ENCODE results near the gene INSR. TPM values are rescaled to one million over a fixed set of nuclear protein-coding genes. Genes with fewer than 3 reads are reported as not detected.

The INSR gene
- total and polyA plus RNA-seq, 2 donors from 2014 or later = 15.5 to 50.4 TPM

DNA sequence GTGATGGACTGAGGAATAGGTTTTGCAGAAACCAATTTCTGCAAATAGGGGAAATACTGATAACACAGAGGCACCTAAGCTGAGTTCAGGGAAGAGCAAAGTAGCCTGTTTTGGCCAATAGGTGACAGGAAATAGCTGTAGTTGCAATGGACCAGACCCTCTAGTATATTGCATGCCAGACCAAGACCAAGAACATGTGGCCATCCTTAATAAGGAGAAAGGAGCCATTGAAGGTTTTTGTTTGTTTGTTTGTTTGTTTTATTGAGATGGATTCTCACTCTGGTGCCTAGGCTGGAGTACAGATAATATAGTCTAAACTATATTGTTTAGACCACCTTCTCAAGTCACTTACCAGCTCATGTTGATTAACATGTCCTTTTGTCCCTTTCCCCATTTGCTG lies 123.2 kb downstream of the INSR start:
- TF ChIP-seq, protein P1, sequence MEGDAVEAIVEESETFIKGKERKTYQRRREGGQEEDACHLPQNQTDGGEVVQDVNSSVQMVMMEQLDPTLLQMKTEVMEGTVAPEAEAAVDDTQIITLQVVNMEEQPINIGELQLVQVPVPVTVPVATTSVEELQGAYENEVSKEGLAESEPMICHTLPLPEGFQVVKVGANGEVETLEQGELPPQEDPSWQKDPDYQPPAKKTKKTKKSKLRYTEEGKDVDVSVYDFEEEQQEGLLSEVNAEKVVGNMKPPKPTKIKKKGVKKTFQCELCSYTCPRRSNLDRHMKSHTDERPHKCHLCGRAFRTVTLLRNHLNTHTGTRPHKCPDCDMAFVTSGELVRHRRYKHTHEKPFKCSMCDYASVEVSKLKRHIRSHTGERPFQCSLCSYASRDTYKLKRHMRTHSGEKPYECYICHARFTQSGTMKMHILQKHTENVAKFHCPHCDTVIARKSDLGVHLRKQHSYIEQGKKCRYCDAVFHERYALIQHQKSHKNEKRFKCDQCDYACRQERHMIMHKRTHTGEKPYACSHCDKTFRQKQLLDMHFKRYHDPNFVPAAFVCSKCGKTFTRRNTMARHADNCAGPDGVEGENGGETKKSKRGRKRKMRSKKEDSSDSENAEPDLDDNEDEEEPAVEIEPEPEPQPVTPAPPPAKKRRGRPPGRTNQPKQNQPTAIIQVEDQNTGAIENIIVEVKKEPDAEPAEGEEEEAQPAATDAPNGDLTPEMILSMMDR (IDR thresholded peaks at IDR 0.05; ENCODE audit: borderline replicate concordance, extremely low read depth, insufficient read depth) = no peak
- no peak for DNase-seq
- H3K36me3 ChIP-seq (ENCODE audit: control insufficient read depth in 2 of 3, insufficient read depth in 3 of 3, low read length in 3 of 3) = peaks cover 17 to 61% (median 37%) of the 10 kb centered on the region in 3 donors
- H3K9me3 ChIP-seq (ENCODE audit: control insufficient read depth in 2 of 3, insufficient read depth in 1 of 3, low read length in 3 of 3) = no peaks in the 10 kb centered on the region
- intact Hi-C loops (cut with DNase I) = no loop called here
- no peak overlapping the region for H3K4me3 ChIP-seq (ENCODE audit: low read length in 3 of 3)
- no peak overlapping the region for H3K9ac ChIP-seq (ENCODE audit: low read length in 3 of 3)
- no peak for FAIRE-seq
- no peaks in the 10 kb centered on the region for H3K27me3 ChIP-seq (ENCODE audit: control insufficient read depth, insufficient read depth, low read length)
- H3K27ac ChIP-seq (ENCODE audit: low read depth in 2 of 2, low read length in 2 of 2) = no peak overlapping the region
- no peaks in the 10 kb centered on the region for H3K4me1 ChIP-seq (ENCODE audit: control insufficient read depth in 2 of 3, insufficient read depth in 2 of 3, low read depth in 1 of 3, low read length in 3 of 3)

DNA sequence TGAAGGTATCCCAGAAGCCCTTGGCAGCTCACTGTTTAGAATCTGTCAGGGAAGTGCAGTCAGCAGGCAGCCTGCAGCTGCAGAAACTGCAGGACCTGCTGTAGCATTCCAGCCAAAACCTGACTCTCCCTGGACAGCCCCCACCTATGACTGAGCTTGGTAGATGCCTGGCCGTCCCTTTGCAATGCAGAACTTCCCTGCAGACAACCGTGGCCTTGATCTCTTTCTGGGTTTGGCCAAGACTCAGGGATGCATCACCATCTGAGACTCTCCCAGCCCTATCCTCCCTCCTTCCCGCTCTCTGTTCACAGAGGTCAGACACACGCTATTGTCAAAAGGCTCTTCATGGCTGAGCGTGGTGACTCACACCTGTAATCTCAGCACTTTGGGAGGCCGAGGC lies 125.3 kb downstream of the INSR start:
- Histone ChIP-seq H3K4me1 (ENCODE audit: control insufficient read depth in 2 of 3, insufficient read depth in 2 of 3, low read depth in 1 of 3, low read length in 3 of 3) (no peaks in the 10 kb centered on the region), H3K36me3 (ENCODE audit: control insufficient read depth in 2 of 3, insufficient read depth in 3 of 3, low read length in 3 of 3) (peaks cover 17 to 57% (median 32%) of the 10 kb centered on the region in 3 donors), H3K9ac (ENCODE audit: low read length in 3 of 3) (no peak overlapping the region), H3K4me3 (ENCODE audit: low read length in 3 of 3) (no peak overlapping the region), H3K9me3 (ENCODE audit: control insufficient read depth in 2 of 3, insufficient read depth in 1 of 3, low read length in 3 of 3) (no peaks in the 10 kb centered on the region), H3K27ac (ENCODE audit: low read depth in 2 of 2, low read length in 2 of 2) (no peak overlapping the region), H3K27me3 (ENCODE audit: control insufficient read depth, insufficient read depth, low read length) (no peaks in the 10 kb centered on the region)
- FAIRE-seq = no peak
- intact Hi-C loops (cut with DNase I) = no loop called here
- DNase-seq = no peak
- TF ChIP-seq, protein P1 (IDR thresholded peaks at IDR 0.05; ENCODE audit: borderline replicate concordance, extremely low read depth, insufficient read depth) = no peak

DNA sequence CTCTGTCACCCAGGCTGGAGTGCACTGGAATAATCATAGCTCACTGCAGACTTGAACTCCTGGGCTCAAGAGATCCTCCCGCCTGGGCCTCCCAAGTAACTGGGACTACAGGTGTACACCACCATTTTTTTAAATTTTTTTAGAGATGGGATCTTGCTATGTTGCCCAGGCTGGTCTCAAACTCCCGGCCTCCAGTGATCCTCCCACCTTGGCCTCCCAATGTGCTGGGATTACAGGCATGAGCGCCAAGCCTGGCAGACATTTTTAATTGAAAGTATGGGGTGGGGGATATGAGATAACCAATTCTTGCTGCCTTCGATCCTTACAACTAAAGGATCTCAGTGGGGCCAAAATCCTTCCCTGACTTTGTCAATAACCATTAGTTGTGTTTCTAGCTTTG lies 132.9 kb downstream of the INSR start:
- FAIRE-seq (no peak), DNase-seq (no peak)
- H3K4me3 ChIP-seq (ENCODE audit: low read length in 3 of 3) = no peak overlapping the region
- no peaks in the 10 kb centered on the region for H3K4me1 ChIP-seq (ENCODE audit: control insufficient read depth in 2 of 3, insufficient read depth in 2 of 3, low read depth in 1 of 3, low read length in 3 of 3)
- intact Hi-C loops (cut with DNase I) = no loop called here
- TF ChIP-seq, protein P1 (IDR thresholded peaks at IDR 0.05; ENCODE audit: borderline replicate concordance, extremely low read depth, insufficient read depth) = no peak
- no peaks in the 10 kb centered on the region for H3K9me3 ChIP-seq (ENCODE audit: control insufficient read depth in 2 of 3, insufficient read depth in 1 of 3, low read length in 3 of 3)
- peaks cover 4 to 27% (median 17%) of the 10 kb centered on the region in 3 donors for H3K36me3 ChIP-seq (ENCODE audit: control insufficient read depth in 2 of 3, insufficient read depth in 3 of 3, low read length in 3 of 3)
- H3K9ac ChIP-seq (ENCODE audit: low read length in 3 of 3) = no peak overlapping the region
- H3K27me3 ChIP-seq (ENCODE audit: control insufficient read depth, insufficient read depth, low read length) = no peaks in the 10 kb centered on the region
- H3K27ac ChIP-seq (ENCODE audit: low read depth in 2 of 2, low read length in 2 of 2) = no peak overlapping the region

Measured in kidney (tissue), 14 donors.